Choroid plexus epithelial cell (primary cell): ENCODE measurements around the gene YJEFN3.

Experiments used
- DNase-seq: peaks from one replicate; pipeline ENCODE4 v3.0.0-alpha.2; 2010; ENCODE audit warnings: low read depth
- H3K4me3 ChIP-seq: 2 replicates; pipeline ENCODE4 v1.5.1; 2011; ENCODE audit warnings: low read depth, mild to moderate bottlenecking, control low read depth, low read length, moderate library complexity
- CTCF ChIP-seq: conservative IDR thresholded peaks from 2 replicates; pipeline ENCODE4 v1.5.1; 2011; ENCODE audit warnings: low read depth, mild to moderate bottlenecking, control low read depth, inconsistent platforms, low read length, moderate library complexity

The YJEFN3 gene

GRCh38 chr19:19487077-19487949 is 41.4 kb upstream of the YJEFN3 start:
- no peak for TF ChIP-seq CTCF
- no peak overlapping the region for H3K4me3 ChIP-seq
- no peak for DNase-seq

- TF ChIP-seq CTCF = no peak
- no peak overlapping the region for H3K4me3 ChIP-seq
- no peak for DNase-seq
Measured at GRCh38 chr19:19487950-19488874, 40.5 kb upstream of the YJEFN3 start.

GRCh38 chr19:19488875-19489690 is 39.6 kb upstream of the YJEFN3 start:
- peak overlapping the region; percentile 38 for H3K4me3 ChIP-seq
- peak; percentile 97 for DNase-seq
- no peak for TF ChIP-seq CTCF

GRCh38 chr19:19489804-19490204 is 38.9 kb upstream of the YJEFN3 start:
- DNase-seq = no peak
- TF ChIP-seq CTCF = no peak
- no peak overlapping the region for H3K4me3 ChIP-seq

- no peak overlapping the region for H3K4me3 ChIP-seq
- peak; percentile 84 for TF ChIP-seq CTCF
- peak; percentile 91 for DNase-seq
Measured at GRCh38 chr19:19490214-19490968, 38.3 kb upstream of the YJEFN3 start.
